ENCODE results near the gene SMU1. TPM values are rescaled to one million over a fixed set of nuclear protein-coding genes. Genes with fewer than 3 reads are reported as not detected.
"Not testable (repeated sequence)": the region's sequence is repeated elsewhere in the genome, so short reads cannot be mapped to it uniquely, and the experiment has no call there.

The SMU1 gene
- total and polyA plus RNA-seq, 7 donors, result 8.4 to 18.4 (median 15.5) TPM

GRCh38 chr9:33013962-33014664 is 62.4 kb downstream of the SMU1 start:
- intact Hi-C loops (cut with DNase I), result no loop called here
- Histone ChIP-seq H3K9me3 (no peaks in the 10 kb centered on the region), H3K4me1 (no peaks in the 10 kb centered on the region), H3K36me3 (ENCODE audit: insufficient read depth in 1 of 2, low read depth in 1 of 2) (peaks cover 0 to 5% of the 10 kb centered on the region in 2 donors), H3K27me3 (ENCODE audit: insufficient read depth in 3 of 3, low read length in 2 of 3) (no peaks in the 10 kb centered on the region), H3K4me3 (no peak overlapping the region), H3K27ac (no peak overlapping the region)
- DNase-seq (no peak), ATAC-seq (no peak)
- TF ChIP-seq, protein P1, sequence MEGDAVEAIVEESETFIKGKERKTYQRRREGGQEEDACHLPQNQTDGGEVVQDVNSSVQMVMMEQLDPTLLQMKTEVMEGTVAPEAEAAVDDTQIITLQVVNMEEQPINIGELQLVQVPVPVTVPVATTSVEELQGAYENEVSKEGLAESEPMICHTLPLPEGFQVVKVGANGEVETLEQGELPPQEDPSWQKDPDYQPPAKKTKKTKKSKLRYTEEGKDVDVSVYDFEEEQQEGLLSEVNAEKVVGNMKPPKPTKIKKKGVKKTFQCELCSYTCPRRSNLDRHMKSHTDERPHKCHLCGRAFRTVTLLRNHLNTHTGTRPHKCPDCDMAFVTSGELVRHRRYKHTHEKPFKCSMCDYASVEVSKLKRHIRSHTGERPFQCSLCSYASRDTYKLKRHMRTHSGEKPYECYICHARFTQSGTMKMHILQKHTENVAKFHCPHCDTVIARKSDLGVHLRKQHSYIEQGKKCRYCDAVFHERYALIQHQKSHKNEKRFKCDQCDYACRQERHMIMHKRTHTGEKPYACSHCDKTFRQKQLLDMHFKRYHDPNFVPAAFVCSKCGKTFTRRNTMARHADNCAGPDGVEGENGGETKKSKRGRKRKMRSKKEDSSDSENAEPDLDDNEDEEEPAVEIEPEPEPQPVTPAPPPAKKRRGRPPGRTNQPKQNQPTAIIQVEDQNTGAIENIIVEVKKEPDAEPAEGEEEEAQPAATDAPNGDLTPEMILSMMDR (IDR thresholded peaks at IDR 0.05), result no peak
- WGBS, 3 donors, result 52 to 87% (median 85%) methylated on average over 2 of the region's 2 CpGs

- TF ChIP-seq, protein P1 (IDR thresholded peaks at IDR 0.05), result no peak
- no peaks in the 10 kb centered on the region for H3K36me3 ChIP-seq (ENCODE audit: insufficient read depth in 1 of 2, low read depth in 1 of 2)
- intact Hi-C loops (cut with DNase I), result no loop called here
- no peak overlapping the region for H3K27ac ChIP-seq
- WGBS, 3 donors, result 76 to 95% (median 89%) methylated on average over 3 of the region's 3 CpGs
- DNase-seq, result no peak
- no peak overlapping the region for H3K4me3 ChIP-seq
- no peaks in the 10 kb centered on the region for H3K27me3 ChIP-seq (ENCODE audit: insufficient read depth in 3 of 3, low read length in 2 of 3)
- ATAC-seq, result no peak
- no peaks in the 10 kb centered on the region for H3K4me1 ChIP-seq
- no peaks in the 10 kb centered on the region for H3K9me3 ChIP-seq
Observed at GRCh38 chr9:33012328-33013069, 64.0 kb downstream of the SMU1 start.

DNA sequence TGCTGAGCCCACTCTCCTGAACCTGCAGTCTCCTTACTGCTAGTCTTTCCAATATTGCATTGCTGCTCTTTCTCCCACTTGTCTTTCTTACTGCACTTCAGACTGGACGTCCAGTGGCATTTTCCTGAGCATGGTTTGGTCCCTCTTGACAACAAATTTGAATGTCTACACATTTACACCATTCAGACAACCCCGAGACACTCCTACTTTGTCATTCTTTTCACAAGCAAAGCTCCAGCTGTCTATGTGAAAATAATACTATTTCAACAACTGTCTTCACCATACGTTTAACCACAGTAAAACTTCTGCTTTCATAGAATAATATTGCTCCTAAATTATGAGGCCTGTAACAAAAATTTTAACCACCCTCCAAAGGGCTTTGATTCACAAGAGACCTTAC is 64.6 kb downstream of the SMU1 start:
- Histone ChIP-seq H3K27me3 (ENCODE audit: insufficient read depth in 3 of 3, low read length in 2 of 3) (no peaks in the 10 kb centered on the region), H3K9me3 (no peaks in the 10 kb centered on the region), H3K4me3 (no peak overlapping the region), H3K27ac (no peak overlapping the region), H3K4me1 (no peaks in the 10 kb centered on the region), H3K36me3 (ENCODE audit: insufficient read depth in 1 of 2, low read depth in 1 of 2) (no peaks in the 10 kb centered on the region)
- intact Hi-C loops (cut with DNase I), result no loop called here
- no peak for DNase-seq
- TF ChIP-seq, protein P1 (IDR thresholded peaks at IDR 0.05), result no peak
- WGBS, 3 donors, result 73 to 83% (median 80%) methylated on average over 3 of the region's 3 CpGs
- no peak for ATAC-seq

DNA sequence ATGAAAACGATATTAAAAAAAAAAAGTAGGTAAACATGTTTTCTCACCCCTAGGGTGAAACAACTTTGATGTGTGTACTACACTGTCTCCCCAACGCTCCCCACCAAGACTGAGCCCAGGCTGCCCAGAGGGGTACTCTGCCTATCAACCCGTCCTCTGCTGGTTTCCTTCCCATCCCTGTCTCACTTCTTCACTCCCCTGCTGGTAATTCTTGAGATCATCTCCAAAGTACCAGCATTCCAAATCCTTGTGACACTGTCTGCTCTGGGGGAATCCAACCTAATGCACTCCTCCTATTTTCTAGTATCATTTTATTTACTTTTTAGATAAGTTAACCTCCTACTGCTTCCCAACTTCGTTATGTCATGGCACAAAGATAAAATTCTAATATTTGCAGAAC is 68.7 kb downstream of the SMU1 start:
- DNase-seq, result no peak
- no peak for ATAC-seq
- WGBS, 3 donors, result 76 to 94% (median 89%) methylated on average over 4 of the region's 4 CpGs
- Histone ChIP-seq H3K27me3 (ENCODE audit: insufficient read depth in 3 of 3, low read length in 2 of 3) (no peaks in the 10 kb centered on the region), H3K4me1 (no peaks in the 10 kb centered on the region), H3K9me3 (no peaks in the 10 kb centered on the region), H3K27ac (no peak overlapping the region), H3K4me3 (no peak overlapping the region), H3K36me3 (ENCODE audit: insufficient read depth in 1 of 2, low read depth in 1 of 2) (no peaks in the 10 kb centered on the region)
- TF ChIP-seq, protein P1 (IDR thresholded peaks at IDR 0.05), result no peak
- intact Hi-C loops (cut with DNase I), result no loop called here

GRCh38 chr9:33005335-33005734 is 71.1 kb downstream of the SMU1 start:
- H3K4me3 ChIP-seq; ATAC-seq; intact Hi-C loops (cut with DNase I); H3K36me3 ChIP-seq (ENCODE audit: insufficient read depth in 1 of 2, low read depth in 1 of 2); H3K4me1 ChIP-seq; DNase-seq; H3K27me3 ChIP-seq (ENCODE audit: insufficient read depth in 3 of 3, low read length in 2 of 3); H3K9me3 ChIP-seq; H3K27ac ChIP-seq: not testable (repeated sequence)

DNA sequence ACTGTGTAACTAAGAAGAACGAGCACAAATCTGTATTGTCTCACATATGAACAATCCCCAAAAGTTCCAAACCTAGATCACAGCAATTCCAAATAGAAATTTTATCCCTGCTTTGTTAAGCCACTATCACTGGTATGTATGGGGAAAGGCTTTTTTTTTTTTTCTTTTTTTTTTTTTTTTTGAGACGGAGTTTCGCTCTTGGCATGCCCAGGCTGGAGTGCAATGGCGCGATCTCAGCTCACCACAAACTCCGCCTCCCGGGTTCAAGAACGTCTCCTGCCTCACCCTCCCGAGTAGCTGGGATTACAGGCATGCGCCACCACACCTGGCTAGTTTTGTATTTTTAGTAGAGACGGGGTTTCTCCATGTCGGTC is 75.8 kb downstream of the SMU1 start:
- H3K27me3 ChIP-seq (ENCODE audit: insufficient read depth in 3 of 3, low read length in 2 of 3); H3K9me3 ChIP-seq; intact Hi-C loops (cut with DNase I); H3K4me1 ChIP-seq; DNase-seq: not testable (repeated sequence)
- ATAC-seq, result peak in 3 of 4 donors; percentile 1 to 3 (median 1)
- Histone ChIP-seq H3K27ac (peak overlapping the region; percentile 93), H3K36me3 (ENCODE audit: insufficient read depth in 1 of 2, low read depth in 1 of 2) (peaks cover 3 to 24% of the 10 kb centered on the region in 2 donors), H3K4me3 (peak overlapping the region; percentile 82)
- WGBS, 3 donors, result 6 to 8% (median 7%) methylated on average over 12 of the region's 12 CpGs
